A204.1 (cell line): ENCODE results near the gene STXBP6.

Experiments
- FAIRE-seq: peaks from 2 replicates; lab custom pipeline; 2012; peaks lifted over from hg19 to GRCh38; lab: Jason Lieb, UNC

Gene STXBP6

GRCh38 chr14:25015761-25016160, 34.2 kb downstream of the STXBP6 start:
- no peak for FAIRE-seq

- FAIRE-seq, result no peak
These were observed 35.5 kb downstream of the STXBP6 start for GRCh38 chr14:25014440-25014839.

- FAIRE-seq, result no peak
These were observed 38.9 kb downstream of the STXBP6 start for GRCh38 chr14:25011095-25011494.

GRCh38 chr14:25010471-25010870, 39.5 kb downstream of the STXBP6 start:
- no peak for FAIRE-seq

- no peak for FAIRE-seq
These were observed 40.1 kb downstream of the STXBP6 start for GRCh38 chr14:25009891-25010290.

- no peak for FAIRE-seq
These were observed 42.1 kb downstream of the STXBP6 start for GRCh38 chr14:25007832-25008231.

- no peak for FAIRE-seq
These were observed 42.8 kb downstream of the STXBP6 start for GRCh38 chr14:25006961-25007795.

- no peak for FAIRE-seq
These were observed 43.9 kb downstream of the STXBP6 start for GRCh38 chr14:25006031-25006430.

GRCh38 chr14:25004389-25004809, 45.5 kb downstream of the STXBP6 start:
- no peak for FAIRE-seq

- no peak for FAIRE-seq
These were observed 46.4 kb downstream of the STXBP6 start for GRCh38 chr14:25003537-25003936.

GRCh38 chr14:25001601-25002000, 48.3 kb downstream of the STXBP6 start:
- FAIRE-seq, result no peak

GRCh38 chr14:25001156-25001555, 48.8 kb downstream of the STXBP6 start:
- FAIRE-seq, result no peak

GRCh38 chr14:24999157-24999556, 50.8 kb downstream of the STXBP6 start:
- FAIRE-seq, result no peak

GRCh38 chr14:24996930-24997725, 52.8 kb downstream of the STXBP6 start:
- no peak for FAIRE-seq

GRCh38 chr14:24995016-24995415, 54.9 kb downstream of the STXBP6 start:
- FAIRE-seq, result no peak

- FAIRE-seq, result no peak
These were observed 56.3 kb downstream of the STXBP6 start for GRCh38 chr14:24993631-24994030.

- no peak for FAIRE-seq
These were observed 57.2 kb downstream of the STXBP6 start for GRCh38 chr14:24992624-24993360.

GRCh38 chr14:24991821-24992220, 58.1 kb downstream of the STXBP6 start:
- no peak for FAIRE-seq

- no peak for FAIRE-seq
These were observed 58.7 kb downstream of the STXBP6 start for GRCh38 chr14:24991288-24991687.

- no peak for FAIRE-seq
These were observed 59.2 kb downstream of the STXBP6 start for GRCh38 chr14:24990773-24991172.

GRCh38 chr14:24990050-24990449, 59.9 kb downstream of the STXBP6 start:
- FAIRE-seq, result no peak

- FAIRE-seq, result no peak
These were observed 61.2 kb downstream of the STXBP6 start for GRCh38 chr14:24988760-24989159.
